Mammary epithelial cell (primary cell): ENCODE results near the gene TNIP3.

Experiments used
- EZH2 ChIP-seq: IDR thresholded peaks from 2 replicates; pipeline ENCODE4 v1.6.1; 2012; ENCODE audit warnings: low read length, inconsistent platforms, borderline replicate concordance
- TF ChIP-seq, protein P1 (sequence below), 2 donors: IDR thresholded peaks in 1 of 2; conservative IDR thresholded peaks in 1 of 2; 2 replicates each; pipeline ENCODE4 v1.5.1; 2011 to 2012; ENCODE audit warnings: inconsistent platforms in 2 of 2, low read length in 2 of 2, mild to moderate bottlenecking in 2 of 2, control low read depth in 1 of 2, low read depth in 1 of 2; ENCODE audit not compliant: insufficient read depth in 1 of 2; ENCODE audit errors: extremely low read depth in 1 of 2

DNA sequence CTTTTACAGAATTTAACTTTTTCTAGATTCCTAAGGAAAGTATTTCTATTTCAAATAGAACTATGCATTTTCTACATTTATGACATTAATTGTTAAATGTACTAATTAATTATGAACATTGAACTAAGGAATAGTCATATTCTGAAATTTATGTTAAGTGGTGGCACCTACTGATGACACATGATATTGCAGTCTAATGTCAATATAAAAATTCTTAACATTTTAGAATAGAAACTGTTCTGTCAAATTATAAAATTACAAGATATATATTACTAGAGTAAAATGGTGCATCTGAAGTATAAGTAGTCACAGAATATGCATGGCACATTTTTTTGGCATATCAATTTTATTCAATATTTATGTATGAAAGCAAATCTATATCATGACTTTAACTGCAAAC is 51.6 kb downstream of the TNIP3 start:
- TF ChIP-seq, protein P1, sequence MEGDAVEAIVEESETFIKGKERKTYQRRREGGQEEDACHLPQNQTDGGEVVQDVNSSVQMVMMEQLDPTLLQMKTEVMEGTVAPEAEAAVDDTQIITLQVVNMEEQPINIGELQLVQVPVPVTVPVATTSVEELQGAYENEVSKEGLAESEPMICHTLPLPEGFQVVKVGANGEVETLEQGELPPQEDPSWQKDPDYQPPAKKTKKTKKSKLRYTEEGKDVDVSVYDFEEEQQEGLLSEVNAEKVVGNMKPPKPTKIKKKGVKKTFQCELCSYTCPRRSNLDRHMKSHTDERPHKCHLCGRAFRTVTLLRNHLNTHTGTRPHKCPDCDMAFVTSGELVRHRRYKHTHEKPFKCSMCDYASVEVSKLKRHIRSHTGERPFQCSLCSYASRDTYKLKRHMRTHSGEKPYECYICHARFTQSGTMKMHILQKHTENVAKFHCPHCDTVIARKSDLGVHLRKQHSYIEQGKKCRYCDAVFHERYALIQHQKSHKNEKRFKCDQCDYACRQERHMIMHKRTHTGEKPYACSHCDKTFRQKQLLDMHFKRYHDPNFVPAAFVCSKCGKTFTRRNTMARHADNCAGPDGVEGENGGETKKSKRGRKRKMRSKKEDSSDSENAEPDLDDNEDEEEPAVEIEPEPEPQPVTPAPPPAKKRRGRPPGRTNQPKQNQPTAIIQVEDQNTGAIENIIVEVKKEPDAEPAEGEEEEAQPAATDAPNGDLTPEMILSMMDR (conservative IDR thresholded peaks at IDR 0.05 in 1 of 2, IDR thresholded peaks at IDR 0.05 in 1 of 2; ENCODE audit: extremely low read depth in 1 of 2, insufficient read depth in 1 of 2, low read depth in 1 of 2, low read length in 2 of 2) = peak; percentile 39 to 45
- no peak for TF ChIP-seq EZH2
